GM21717 (cell line): Measurements from ENCODE around the gene AREG.

Source experiments
- ATAC-seq: cut with Tn5 transposase; IDR thresholded peaks from one replicate; pipeline ENCODE4 v1.9.1; 2021; ENCODE audit warnings: mild to moderate bottlenecking, moderate library complexity; ENCODE audit not compliant: unreplicated experiment

Gene AREG

GRCh38 chr4:74504212-74504611, 59.3 kb downstream of the AREG start:
- no peak for ATAC-seq
